ENCODE results near the gene FUT7.
"Not testable (repeated sequence)": the region's sequence is repeated elsewhere in the genome, so short reads cannot be mapped to it uniquely, and the experiment has no call there.

The FUT7 gene

DNA sequence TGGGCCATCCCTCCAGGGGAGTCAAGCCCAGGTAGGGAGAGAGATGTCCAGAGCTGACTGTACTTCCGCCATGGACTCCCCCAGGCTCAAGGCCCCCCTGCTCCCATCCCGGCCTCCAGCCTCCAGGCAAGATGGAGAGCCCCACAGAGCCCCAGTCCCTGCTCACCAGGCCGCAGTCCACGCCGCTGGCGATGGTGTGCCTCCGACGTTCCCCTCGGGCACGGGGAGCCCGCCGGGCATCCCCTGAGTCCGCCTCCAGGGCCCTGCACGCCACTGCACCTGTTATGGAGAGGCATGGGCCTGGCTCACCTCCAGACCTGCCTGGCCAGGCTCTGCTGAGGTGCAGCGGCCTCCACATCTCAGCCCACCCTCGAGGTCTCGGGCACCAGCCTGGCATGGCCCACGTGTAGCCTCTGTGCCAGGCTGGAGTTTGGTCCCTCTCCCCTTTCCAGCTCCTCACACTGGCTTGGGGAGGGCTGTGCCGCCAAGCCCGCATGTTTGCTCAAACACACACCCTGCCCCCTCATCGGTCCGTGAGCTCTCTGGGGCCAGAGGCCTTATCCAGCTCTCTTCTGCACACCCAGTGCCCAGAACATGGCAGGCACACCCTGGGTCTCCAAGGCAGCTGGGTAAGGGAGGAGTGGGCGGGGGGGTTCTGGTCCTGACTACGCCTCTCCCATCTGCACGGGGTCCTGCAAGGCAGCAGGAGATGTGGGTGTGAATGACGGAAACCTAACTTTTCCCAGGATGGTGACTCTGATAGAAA is 34.4 kb upstream of the FUT7 start:
- DNase-seq (ENCODE audit: low read depth): no peak

DNA sequence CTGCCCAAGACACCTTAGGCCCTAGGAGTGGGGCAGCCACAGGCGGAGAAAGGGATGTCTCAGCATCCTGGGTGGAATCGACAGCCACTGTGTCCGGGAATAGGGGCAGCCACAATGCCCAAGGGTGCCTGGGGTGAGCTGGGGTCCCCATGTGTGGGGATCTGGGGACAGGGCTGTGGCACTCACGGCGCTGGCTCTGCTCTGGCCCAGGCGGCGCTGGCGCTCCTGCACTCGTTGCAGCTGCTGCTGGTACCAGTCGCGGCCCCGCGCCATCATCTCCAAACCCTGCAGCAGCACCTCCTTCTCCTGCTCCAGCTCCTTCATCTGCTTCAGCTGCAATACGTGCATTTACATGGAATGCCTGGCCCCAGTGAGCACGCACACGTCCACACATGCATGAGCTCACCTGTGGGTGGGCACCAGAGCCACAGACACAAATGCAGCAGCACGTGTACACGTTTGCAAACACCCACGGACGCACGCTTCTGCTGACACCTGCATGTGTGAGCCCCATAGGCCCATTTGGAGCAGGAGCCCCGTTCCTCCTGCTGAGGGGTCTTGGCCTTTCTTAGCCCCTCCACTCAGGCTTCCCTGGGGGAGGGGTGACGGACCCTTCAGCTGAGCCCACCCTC is 33.6 kb upstream of the FUT7 start:
- DNase-seq (ENCODE audit: low read depth): no peak

DNA sequence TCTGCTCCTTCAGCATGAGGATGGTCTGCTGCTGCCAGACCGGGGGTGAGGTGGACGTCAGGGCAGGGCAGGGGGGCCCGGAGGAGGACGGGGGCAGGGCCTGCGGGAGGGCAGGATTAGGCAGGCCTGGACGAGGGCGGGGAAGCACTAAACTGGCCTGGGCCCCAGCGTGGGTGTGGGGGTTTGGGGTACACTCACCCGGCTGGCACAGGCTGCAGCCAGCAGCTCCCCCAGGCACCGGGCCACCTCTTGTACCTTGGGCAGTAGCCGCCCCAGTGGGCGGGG is 32.9 kb upstream of the FUT7 start:
- no peak for DNase-seq (ENCODE audit: low read depth)

DNA sequence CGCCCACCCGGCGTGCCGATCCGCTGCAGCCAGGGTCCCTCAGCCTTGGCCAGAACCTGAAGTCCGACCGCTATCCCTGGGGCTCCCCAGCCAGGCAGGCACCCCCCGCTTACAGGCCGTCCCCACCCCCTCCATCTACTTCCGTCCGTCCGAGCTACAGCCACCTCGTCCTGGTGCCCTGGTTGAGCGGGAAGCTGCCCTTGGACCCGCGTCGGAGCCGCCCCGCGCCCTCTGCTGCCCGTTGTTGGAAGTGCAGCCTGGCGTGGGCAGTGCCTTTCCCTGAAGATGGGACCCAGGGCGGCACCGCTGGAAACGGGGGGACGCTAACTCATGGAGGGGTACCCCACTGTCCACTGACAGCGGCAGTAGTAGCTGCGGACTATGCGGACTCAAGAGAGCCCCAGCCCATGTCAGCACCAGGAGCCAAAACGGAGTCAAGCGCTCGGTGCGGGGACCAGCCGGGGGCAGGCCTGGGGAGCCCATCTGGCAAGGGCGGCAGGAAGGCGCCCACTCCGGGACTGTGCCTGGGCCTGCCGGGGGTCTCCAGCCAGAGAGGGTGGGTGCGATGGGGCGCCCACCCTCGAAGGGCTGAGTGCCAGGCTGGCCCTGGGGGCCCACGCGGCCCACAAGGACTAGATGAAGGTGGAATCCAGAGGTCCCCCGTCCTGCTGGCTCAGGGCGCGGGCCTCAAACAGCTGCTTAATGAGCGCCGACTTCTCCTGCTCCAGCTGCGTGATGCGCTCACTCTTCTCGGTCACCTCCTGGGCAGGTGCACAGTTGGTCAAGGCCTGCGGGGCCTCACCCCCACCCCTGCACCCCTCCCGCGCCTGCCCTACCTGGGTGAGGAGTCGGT is 32.4 kb upstream of the FUT7 start:
- no peak for DNase-seq (ENCODE audit: low read depth)

DNA sequence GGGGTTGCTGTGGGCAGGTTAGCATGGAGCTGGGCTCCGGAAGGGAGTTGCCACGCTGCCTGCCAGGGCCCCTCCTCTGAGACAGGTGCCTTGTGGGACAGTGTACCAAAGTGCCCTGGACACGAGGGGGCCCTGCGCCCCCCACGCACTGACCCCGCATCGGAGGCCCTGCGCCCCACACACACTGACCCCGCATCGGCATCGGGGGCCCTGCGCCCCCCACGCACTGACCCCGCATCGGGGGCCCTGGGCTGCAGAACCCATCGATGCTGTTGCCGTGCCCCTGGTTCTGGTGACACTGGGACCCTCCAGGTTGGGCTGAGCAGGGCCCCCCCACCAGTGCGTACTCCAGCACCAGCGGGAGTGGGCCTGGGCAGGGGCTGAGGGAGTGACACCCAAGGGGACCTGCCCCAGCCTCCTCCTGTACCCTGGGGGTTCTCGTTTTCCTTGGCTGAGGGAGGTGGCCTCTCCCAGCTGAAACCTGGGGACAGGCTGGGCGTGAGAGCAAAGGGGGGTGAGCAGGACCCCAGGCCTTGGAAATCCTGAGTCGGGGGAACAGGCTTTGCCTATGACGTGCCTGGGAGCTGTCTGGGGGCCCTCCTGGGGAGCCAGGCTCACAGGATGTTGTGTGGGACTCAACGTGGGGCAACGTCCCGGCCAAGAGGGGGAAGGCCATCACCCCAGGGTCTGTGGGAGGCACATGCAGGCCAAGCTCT is 31.6 kb upstream of the FUT7 start:
- DNase-seq (ENCODE audit: low read depth): no peak

DNA sequence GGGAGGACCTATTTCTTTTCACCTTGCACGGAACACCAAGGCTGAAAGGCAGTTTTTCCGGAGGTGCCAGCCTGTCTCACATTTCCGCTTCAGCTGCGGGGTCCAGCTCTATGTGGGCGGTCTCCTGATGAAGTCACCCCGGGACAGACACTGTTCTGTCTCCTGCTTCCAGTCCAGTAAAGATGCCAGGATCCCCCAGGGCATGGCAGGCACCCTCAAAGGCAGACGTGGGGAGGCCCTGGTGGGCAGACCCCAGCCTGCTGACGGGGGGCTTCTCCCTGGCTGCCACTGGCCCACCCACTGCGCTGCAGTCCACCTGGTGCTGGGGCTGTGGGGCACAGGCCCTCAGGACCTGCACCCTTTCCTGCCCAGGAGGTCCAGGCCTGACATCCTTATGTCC is 30.9 kb upstream of the FUT7 start:
- not testable (repeated sequence) for DNase-seq (ENCODE audit: low read depth)

DNA sequence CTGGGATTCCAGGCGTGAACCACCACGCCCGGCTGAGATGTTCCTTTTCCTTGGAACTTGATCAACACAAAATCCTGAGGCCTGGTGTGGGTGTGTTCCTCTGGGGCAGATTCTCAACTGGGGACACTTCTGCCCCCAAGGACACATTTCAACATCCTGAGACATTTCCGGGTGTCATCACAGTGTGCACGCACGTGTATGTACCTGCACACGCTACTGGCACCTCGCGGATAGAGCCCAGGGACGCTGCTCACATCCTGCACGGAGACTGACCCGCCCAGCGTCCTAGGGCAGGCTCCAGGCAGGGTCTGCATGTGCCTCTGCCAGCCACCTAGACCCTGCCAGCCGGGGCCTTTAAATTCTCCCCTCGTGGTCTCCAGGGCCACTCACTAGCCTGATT is 30.5 kb upstream of the FUT7 start:
- DNase-seq (ENCODE audit: low read depth): no peak

DNA sequence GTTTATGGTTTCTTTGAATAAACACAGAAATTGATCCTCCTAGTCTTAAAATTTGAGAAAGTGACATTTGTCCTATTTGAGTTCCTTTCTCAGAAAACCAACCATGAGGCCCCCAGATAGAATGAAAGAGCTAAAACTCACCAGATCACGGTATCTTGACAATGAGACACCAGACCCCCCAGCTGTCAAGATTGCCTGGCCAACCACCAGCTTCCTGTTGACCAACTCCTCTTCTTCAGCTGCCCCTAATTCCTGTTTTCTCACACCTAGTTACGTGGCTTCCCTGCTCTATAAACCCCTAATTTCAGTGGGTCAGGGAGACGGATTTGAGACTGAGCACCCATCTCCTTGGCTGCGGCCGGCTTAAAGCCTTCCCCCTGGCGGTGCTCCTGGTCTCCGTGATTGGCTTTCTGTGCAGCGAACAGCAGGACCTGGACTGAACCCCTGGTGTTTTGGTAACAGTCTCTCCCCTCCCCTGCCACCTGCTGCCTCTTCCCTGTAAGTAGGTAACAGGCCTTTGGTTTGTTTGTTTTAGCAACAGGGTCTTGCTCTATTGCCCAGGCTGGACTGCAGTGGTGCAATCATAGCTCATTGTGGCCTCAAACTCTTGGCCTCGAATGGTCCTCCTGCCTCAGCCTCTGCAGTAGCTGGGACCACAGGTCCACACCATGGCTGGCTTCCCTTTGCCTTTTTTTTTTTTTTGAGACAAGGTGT is 26.8 kb upstream of the FUT7 start:
- DNase-seq (ENCODE audit: low read depth): no peak

DNA sequence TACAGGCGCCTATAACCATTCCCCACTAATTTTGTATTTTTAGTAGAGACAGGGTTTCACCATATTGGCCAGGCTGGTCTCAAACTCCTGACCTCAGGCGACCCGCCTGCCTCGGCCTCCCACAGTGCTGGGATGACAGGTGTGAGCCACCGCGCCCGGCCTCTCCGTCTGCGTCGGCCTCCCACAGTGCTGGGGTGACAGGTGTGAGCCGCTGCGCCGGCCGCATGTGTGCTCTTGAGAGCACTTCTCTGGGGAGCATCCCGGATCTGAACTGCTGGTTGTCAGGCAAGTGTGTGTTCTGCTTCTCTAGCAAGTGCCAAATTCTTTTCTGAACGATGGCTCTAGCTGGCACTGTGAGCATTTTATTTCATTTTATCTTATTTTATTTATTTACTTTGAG is 25.7 kb upstream of the FUT7 start:
- no peak for DNase-seq (ENCODE audit: low read depth)

DNA sequence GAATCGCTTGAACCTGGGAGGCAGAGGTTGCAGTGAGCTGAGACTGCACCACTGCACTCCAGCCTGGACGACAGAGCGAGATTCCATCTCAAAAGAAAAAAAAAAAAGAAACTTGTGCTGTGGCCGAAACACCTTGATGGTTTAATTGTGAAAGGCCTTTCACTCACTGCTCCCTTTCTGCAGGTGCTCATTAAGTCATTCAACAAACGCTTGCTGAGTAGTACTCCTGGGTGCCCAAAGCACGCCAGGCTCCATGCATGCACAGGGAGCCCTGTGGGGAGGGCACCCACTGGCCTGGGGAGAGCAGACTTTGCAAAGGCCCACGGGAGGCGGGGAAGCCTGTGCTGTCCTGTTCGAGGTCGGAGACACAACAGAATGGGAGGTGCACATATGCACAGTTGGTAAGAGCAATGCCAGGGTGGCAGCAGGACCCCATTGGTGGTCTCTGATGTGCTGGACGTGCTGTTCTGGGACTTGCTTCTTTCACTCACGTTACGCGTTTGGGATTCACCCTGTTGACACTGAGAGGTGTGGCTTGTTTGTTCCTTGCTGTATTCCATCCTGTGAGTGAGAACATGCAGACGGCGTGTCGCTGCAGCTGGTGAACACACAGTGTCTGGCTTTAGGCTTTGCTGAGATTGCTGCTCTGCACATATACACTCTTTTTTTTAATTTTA is 25.0 kb upstream of the FUT7 start:
- no peak for DNase-seq (ENCODE audit: low read depth)

DNA sequence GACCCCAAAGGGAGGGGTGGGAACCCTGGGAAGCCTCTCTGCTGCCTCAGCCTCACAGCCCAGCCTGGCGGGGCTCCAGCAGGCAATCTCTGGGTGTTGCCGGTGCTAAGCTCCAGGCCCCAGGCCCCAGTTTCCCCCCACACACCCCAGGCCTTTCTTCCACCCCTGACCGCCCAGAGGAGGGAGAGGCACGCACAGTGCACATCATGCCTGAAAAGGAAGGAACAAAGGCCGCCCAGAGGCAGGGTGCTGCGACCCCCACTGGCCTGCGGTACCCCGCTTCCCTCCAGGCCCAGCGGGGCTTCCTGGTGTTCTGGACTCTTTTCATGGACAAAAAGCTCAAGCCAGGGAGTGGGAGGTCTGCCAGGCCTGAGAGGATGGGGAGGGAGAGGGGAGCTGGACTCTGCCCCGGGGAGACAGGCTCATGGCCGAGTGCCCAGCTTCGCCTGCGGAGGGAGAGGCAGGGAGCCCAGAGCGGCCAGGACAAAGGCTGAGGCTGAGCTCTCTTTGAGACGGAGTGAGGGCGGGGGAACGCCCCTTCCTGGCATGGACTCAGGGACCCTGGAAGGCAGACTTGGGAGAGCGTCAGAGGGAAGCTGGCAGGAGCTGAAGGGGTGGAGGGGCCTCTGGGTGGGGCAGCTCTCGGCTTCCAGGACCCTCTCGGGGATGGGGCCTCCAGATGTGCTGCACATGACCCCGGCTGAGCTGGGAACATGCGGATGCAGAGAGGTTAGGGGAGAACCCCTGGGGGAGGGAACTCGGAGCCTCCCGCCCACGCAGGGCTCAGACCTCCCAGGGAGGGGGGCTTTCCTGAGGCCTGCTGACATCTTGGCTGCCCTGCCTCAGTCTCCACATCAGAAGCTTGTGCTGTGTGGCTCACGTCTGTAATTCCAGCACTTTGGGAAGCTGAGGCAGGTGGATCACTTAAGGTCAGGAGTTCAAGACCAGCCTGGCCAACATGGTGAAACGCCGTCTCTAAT is 23.8 kb upstream of the FUT7 start:
- no peak for DNase-seq (ENCODE audit: low read depth)

DNA sequence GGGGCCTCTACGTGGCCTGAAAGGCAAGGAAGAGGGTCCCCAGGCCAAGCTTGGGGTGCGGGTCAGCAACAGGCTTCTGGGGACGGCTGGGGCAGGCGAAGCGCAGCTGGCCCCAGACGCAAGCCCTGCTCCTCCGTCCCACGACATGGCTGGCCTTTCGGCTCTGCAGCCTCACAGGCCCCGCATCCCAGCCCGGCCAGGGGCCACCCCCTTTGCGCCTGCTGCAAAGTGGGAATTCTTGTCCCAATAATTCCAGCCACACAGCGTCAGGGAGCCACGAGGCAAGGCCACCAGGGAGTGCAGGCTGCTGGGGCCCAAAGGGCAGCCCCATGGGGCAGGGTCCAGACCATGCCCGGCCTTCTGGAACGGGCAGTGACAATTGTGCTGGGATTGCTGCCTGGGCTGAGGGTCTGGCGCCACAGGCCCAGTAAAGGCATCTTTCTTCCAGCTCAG is 23.1 kb upstream of the FUT7 start:
- no peak for DNase-seq (ENCODE audit: low read depth)

DNA sequence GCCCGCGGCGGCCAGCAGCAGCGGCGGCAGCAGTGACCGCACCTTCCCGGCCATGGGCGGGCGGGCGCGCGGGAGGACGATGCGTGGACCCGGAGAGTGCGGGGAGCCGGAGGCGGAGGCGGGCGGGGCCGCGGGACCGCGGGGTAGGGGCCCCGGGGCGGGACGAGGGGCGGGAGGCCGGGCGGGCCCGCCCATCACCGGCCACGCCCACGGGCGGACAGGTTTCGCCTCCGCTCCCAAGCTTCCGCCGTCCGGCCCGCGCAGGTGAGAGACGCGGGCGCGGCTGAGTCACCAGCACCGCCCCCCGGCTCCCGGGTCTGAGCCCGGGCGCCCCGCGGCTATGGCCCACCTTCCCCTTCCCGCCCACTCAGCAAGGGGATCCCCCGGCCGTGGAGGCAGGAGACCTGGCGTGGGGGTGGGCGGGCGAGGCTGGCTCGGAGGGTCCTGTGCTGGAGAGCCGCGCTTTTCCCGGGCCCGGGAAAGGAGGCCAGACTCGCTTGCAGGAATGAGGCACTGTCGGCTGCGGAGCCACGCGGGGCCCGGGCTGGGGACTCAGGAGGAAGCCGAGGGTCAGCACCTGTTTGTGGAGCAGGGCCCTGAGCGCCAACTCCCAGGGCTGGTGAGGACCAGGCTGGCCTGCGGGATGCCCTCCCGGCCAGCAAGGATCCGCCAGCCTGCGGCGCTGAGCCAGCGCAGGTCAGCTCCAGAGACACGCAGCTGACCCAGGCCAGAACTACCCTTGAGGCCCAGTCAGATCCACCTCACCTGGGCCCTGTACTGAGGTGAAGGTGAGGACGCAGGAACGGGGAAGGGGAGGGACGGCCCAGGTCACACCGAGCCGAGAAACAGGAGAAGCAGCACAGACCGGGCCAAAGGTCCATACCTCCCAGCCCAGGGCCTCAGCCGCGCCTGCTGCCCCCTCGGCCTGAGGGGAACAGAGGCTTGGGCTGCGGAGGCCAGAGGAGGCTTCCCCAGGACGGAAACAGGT is 22.4 kb upstream of the FUT7 start, which contains the start of gene ENTPD2:
Gene ENTPD2 (minus strand): TSS at position 118 of the 988 bp plus-strand sequence. CDS start 64 bp downstream, at position 54.
- DNase-seq (ENCODE audit: low read depth): no peak

DNA sequence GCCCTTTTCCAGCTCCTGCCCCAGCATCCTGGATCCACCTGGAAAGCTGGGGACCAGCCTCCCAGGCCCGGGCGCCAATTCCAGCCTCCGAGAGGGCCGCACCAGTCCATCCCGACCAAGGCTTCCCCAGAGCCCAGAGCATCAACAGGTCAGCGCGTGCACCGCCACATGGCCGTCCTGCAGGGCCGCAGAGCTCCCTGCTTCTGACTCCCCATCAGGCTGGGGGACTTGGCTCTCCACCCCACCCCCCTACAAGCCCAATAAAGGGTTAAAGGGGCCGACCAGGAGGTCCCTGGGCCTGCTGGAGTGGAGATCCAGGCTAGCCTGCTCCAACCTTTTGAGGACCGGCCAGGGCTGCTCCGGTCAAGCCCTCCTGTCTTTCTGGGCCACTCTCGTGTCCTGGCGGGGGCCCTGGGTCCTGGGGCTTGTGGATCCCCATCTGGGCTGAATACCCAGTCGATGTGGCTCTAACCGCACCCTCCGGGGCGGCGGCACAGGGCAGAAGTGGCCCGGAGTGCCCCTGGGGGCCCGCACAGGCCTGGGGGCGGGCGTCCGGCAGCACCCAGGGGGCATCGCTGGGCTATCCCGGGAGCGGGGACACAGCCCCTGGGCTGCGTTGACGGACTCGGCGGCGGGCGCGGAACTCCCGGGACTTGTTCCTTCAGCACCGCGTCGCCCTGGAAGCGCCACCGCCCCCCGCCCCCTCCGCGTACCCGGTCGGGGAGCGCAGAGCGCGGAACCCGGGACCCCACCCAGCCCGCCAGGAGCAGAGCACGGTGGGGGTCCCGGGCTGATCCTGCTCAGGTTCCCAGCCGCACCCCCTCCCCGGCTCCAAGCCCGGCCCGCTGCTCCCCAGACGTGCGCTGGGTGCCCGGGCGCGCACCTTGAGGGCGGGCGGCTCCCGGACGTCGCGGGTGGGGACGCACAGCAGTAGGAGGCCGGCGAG is 21.4 kb upstream of the FUT7 start:
- no peak for DNase-seq (ENCODE audit: low read depth)

DNA sequence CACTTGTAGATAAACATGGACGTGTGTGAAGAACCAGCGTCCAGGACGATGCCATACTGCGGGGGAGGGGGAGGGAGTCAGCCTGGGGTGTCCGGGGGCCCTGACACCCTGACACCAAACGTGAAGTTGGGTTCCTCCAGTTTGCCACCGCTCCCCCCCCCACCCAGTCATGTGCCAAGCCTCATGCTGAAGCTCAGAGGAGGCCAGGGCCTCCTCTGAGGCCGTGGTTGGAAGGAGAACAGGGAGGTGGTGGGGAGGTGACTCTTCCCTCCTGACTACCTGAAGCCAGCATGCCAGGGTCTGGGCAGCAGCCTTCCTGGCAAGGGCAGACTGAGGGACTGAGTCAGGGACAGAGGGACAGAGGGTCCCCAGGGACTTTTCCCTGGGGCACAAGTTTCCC is 20.4 kb upstream of the FUT7 start:
- DNase-seq (ENCODE audit: low read depth): no peak

DNA sequence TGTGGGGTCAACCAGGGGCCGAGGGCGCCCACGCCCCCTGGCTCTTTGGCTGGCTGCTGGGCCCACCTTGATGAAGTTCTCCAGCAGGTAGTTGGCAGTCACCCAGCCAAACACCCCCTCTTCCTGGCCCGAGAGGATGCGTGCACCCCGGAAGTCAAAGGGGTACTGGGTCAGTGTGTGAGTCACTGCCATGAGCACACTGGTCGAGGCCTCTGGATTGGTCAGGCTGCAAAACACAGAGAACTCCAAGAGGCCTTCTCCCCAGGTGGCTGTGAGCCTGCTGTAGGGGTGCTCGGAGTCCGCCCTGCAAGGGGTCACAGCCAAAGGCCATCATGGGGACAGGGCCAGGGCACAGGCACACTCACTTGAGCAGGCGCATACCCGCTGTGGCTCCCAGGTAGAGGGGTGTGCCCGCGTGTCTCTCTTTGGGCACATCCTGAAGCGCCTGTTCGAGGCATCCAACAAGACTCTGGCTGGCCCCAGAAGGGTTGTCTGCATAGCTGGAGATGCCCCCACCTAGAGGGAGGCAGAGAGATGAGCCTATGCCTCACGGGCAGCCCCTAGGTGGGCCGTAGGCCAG is 19.3 kb upstream of the FUT7 start:
- no peak for DNase-seq (ENCODE audit: low read depth)

DNA sequence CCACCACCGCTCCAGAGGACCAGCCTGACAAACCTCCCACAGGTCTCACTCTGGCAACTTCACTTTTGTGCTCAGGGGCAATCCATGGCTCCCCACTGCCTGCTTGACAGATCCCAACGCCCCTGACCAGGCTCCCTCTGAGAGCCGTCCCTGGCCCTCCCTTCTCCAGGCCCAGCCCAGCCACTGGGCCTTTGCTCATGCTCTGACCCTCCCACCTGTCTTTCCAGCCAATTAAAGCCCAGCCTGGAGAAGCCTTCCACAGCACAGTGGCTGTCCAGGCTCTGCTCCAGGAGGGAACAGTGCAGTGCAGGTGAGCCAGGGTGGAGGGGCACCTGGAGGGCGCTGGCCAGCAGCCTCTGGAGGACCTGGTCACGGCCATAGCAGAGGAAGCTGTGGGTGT is 18.7 kb upstream of the FUT7 start:
- DNase-seq (ENCODE audit: low read depth): no peak
